Upper lobe of right lung (tissue), 1 donor: ENCODE results near the gene TRAF7. TPM values are rescaled to one million over a fixed set of nuclear protein-coding genes. Genes with fewer than 3 reads are reported as not detected.
A peak's percentile ranks its signal among the peaks of the same experiment; 100 is the strongest.
"Not testable (repeated sequence)": the region's sequence is repeated elsewhere in the genome, so short reads cannot be mapped to it uniquely, and the experiment has no call there.

Source experiments
- ATAC-seq: fragments of 200-7000 bp; cut with Tn5 transposase; one replicate; pipeline ENCODE4 v1.9.1; 2020; ENCODE audit warnings: mild to moderate bottlenecking, moderate library complexity
- DNase-seq: peaks from one replicate; pipeline ENCODE4 v3.0.0-alpha.2; 2020
- H3K27ac ChIP-seq: fragments of 200-600 bp; one replicate; pipeline ENCODE4 v1.8.0; 2022
- H3K27me3 ChIP-seq: fragments of 200-600 bp; one replicate; pipeline ENCODE4 v1.8.0; 2022; ENCODE audit warnings: mild to moderate bottlenecking
- H3K36me3 ChIP-seq: fragments of 200-600 bp; one replicate; pipeline ENCODE4 v1.8.0; 2022
- H3K4me1 ChIP-seq: fragments of 200-600 bp; one replicate; pipeline ENCODE4 v1.8.0; 2022
- H3K4me3 ChIP-seq: fragments of 200-600 bp; one replicate; pipeline ENCODE4 v1.8.0; 2022; ENCODE audit warnings: mild to moderate bottlenecking
- H3K9me3 ChIP-seq: fragments of 200-600 bp; one replicate; pipeline ENCODE4 v1.8.0; 2022
- intact Hi-C: fragments of 100-400 bp; cut with DNase I; formaldehyde crosslinking; loops from one replicate; pipeline ENCODE4 v1.11.0; 2022
- long read RNA-seq: library from polyadenylated mRNA; unstranded; transcript quantifications from one replicate; pipeline ENCODE4 v2.0.0, GENCODE V29; 2021
- total RNA-seq: library from RNA; stranded (reverse); fragmentation: NEBNext Ultra II Directional; extraction: Animal tissue kit (Norgen Biotek cat#: 25700); gene quantifications from one replicate; pipeline ENCODE4 v1.2.1, GENCODE V29; 2021
- TF ChIP-seq, protein P1 (sequence below): fragments of 200-600 bp; IDR thresholded peaks from one replicate; pipeline ENCODE4 v1.8.0; 2022; ENCODE audit warnings: antibody characterized with exemption
- donor health status: DM: no; HTN: yes; CAD: no; lungs with severe emphysema.

Gene TRAF7
- total RNA-seq, result 64.3 TPM
- long read RNA-seq, transcript TRAF7-201 (21 exons, 3,700 nt), result major isoform, 73 of 191 reads
- long read RNA-seq, partial matches to known transcripts, result 84 of 191 reads
- long read RNA-seq, other reads (novel, unspliced or antisense), result 34 of 191 reads

- H3K9me3 ChIP-seq, result no peaks in the 10 kb centered on the region
Measured at GRCh38 chr16:2155091-2155950, at the start of gene TRAF7. TSS of gene TRAF7 (plus strand) at chr16:2155782. CDS start at chr16:2163921, 8,139 bp downstream.

GRCh38 chr16:2106211-2106610 is 49.4 kb upstream of the TRAF7 start:
- intact Hi-C loops, ATAC-seq, H3K27me3 ChIP-seq, H3K9me3 ChIP-seq, H3K4me3 ChIP-seq, DNase-seq, H3K4me1 ChIP-seq, H3K27ac ChIP-seq: not testable (repeated sequence)
- H3K36me3 ChIP-seq, result peaks cover 24% of the 10 kb centered on the region

More at GRCh38 chr16:2155091-2155950, at the start of gene TRAF7:
- peak within 1 kb of the TSS; percentile 96 for H3K4me3 ChIP-seq
- peaks cover 17% of the 10 kb centered on the region for H3K36me3 ChIP-seq
- no peaks in the 10 kb centered on the region for H3K27me3 ChIP-seq
- intact Hi-C loops, result no loop called here
- TF ChIP-seq, protein P1, sequence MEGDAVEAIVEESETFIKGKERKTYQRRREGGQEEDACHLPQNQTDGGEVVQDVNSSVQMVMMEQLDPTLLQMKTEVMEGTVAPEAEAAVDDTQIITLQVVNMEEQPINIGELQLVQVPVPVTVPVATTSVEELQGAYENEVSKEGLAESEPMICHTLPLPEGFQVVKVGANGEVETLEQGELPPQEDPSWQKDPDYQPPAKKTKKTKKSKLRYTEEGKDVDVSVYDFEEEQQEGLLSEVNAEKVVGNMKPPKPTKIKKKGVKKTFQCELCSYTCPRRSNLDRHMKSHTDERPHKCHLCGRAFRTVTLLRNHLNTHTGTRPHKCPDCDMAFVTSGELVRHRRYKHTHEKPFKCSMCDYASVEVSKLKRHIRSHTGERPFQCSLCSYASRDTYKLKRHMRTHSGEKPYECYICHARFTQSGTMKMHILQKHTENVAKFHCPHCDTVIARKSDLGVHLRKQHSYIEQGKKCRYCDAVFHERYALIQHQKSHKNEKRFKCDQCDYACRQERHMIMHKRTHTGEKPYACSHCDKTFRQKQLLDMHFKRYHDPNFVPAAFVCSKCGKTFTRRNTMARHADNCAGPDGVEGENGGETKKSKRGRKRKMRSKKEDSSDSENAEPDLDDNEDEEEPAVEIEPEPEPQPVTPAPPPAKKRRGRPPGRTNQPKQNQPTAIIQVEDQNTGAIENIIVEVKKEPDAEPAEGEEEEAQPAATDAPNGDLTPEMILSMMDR, result no peak
- peak within 1 kb of the TSS; percentile 90 for H3K27ac ChIP-seq
- H3K4me1 ChIP-seq, result peaks cover 78% of the 10 kb centered on the region
- peak; percentile 99 for DNase-seq
- ATAC-seq, result peak; percentile 91

GRCh38 chr16:2107121-2107790 is 48.3 kb upstream of the TRAF7 start:
- intact Hi-C loops, H3K27ac ChIP-seq, H3K4me1 ChIP-seq, DNase-seq, H3K9me3 ChIP-seq, H3K4me3 ChIP-seq, H3K27me3 ChIP-seq: not testable (repeated sequence)
- peak; percentile 5 for ATAC-seq
- H3K36me3 ChIP-seq, result peaks cover 25% of the 10 kb centered on the region

DNA sequence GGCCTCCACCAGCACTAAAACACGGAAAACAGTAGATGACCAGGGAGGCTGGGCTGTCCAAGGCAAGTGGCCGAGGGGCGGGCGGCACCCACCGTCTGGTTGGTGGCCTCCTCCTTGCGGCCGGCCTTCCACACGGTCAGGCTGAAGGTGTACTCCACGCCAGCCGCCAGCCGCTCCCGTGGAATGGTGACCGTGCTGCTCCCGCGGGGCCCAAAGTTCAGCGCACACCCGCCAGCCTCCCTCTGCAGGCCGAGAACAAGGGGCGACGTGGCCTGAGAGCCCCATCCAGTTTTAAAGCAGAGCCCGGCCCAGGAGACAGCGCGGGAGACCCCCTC is 47.8 kb upstream of the TRAF7 start:
- H3K27me3 ChIP-seq, ATAC-seq, H3K4me3 ChIP-seq, DNase-seq, H3K27ac ChIP-seq, intact Hi-C loops, H3K9me3 ChIP-seq, H3K4me1 ChIP-seq: not testable (repeated sequence)
- H3K36me3 ChIP-seq, result peaks cover 29% of the 10 kb centered on the region

DNA sequence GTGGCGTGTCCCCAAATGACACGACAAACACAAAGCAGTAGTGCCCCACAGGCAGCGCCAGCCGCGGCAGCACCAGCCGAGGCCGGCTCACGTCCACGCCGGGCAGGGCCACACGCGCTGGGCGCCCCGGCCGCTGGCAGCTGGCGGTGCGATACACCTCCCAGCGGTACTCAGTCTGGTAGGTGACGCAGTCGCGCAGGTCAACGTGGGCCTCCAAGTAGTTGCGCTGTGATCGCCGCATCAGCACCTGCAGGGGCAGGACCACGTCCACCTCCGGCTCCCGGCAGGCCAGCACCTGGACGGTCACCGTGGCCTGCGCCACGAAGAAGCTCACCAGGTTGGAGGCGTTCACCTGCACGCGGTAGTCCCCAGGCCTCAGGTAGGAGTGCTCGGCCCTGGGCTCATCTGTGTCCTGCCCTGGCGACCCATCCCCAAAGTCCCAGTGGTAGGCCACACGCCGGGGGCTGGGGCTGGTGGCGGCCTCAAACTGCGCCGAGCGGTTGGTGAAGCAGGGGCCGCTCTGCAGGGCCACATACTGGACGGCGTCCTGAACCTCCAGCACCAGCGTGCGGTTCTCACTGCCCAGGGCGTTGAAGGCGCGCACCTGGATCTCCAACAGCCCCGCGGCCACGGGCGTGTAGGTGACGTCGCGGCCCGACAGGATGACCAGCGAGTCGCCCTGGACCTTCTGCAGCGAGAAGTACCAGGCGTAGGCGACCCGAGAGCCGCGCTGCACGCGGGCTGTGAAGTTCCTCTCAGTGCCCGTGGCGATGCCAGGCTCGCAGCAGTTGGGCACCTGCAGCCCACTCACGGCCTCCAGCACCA is 46.9 kb upstream of the TRAF7 start:
- H3K4me1 ChIP-seq, H3K9me3 ChIP-seq, H3K27me3 ChIP-seq, intact Hi-C loops, H3K4me3 ChIP-seq, H3K27ac ChIP-seq, DNase-seq: not testable (repeated sequence)
- ATAC-seq, result peak; percentile 12
- H3K36me3 ChIP-seq, result peaks cover 32% of the 10 kb centered on the region

DNA sequence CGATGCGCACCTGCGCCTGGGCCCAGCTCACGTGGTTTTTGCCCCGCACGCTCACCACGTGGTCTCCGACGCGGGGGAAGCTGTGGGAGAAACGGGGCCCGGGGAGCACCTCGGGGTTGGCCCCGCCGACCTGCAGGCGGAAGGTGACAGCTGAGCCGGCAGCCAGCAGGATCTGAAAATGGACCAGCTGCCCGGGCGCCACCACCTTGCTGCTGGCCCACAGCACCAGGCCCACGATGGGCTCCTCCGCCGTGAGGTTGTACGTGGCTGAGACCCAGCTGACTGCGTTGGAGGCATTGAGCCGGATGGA is 46.4 kb upstream of the TRAF7 start:
- ATAC-seq, intact Hi-C loops: not testable (repeated sequence)
- peaks cover 37% of the 10 kb centered on the region for H3K36me3 ChIP-seq

DNA sequence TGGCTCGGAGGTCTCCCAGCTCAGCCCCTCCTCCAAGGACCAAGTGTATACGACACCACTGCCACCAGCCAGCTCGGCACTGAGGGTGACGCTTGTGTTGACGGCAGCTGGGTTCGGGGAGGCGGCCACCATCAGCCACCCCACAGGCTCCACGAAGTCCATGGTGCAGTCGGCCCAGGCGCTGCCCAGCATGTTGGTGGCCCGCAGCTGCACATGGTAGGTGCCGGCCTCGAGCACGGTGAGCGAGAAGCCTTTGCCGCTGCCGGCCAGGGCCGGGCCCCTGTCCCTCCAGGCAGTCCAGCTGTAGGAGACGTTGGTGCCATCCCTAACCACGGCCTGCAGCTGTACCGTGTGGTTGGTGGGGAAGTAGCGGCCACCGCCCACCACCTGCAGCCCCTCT is 45.7 kb upstream of the TRAF7 start:
- H3K27ac ChIP-seq, H3K9me3 ChIP-seq, intact Hi-C loops, H3K4me1 ChIP-seq, H3K4me3 ChIP-seq, DNase-seq, H3K27me3 ChIP-seq: not testable (repeated sequence)
- peak; percentile 10 for ATAC-seq
- peaks cover 39% of the 10 kb centered on the region for H3K36me3 ChIP-seq

More for the DNA sequence above, 46.4 kb upstream of the TRAF7 start:
- not testable (repeated sequence) for H3K9me3 ChIP-seq, H3K27me3 ChIP-seq, H3K4me1 ChIP-seq, H3K4me3 ChIP-seq, DNase-seq, H3K27ac ChIP-seq

- H3K9me3 ChIP-seq, ATAC-seq, intact Hi-C loops, H3K27me3 ChIP-seq, H3K4me1 ChIP-seq, H3K27ac ChIP-seq, DNase-seq, H3K4me3 ChIP-seq: not testable (repeated sequence)
- peaks cover 39% of the 10 kb centered on the region for H3K36me3 ChIP-seq
Measured at GRCh38 chr16:2110332-2111008, 45.1 kb upstream of the TRAF7 start.

GRCh38 chr16:2111009-2111353 is 44.6 kb upstream of the TRAF7 start:
- intact Hi-C loops, result not testable (repeated sequence)
- H3K36me3 ChIP-seq, result peaks cover 39% of the 10 kb centered on the region
- peak; percentile 14 for ATAC-seq

GRCh38 chr16:2111412-2112335 is 43.9 kb upstream of the TRAF7 start:
- H3K9me3 ChIP-seq, H3K27ac ChIP-seq, intact Hi-C loops, H3K4me3 ChIP-seq, H3K4me1 ChIP-seq, H3K27me3 ChIP-seq, DNase-seq: not testable (repeated sequence)
- peaks cover 39% of the 10 kb centered on the region for H3K36me3 ChIP-seq
- ATAC-seq, result peak; percentile 20

More at GRCh38 chr16:2111009-2111353, 44.6 kb upstream of the TRAF7 start:
- not testable (repeated sequence) for DNase-seq, H3K4me3 ChIP-seq, H3K27me3 ChIP-seq, H3K27ac ChIP-seq, H3K9me3 ChIP-seq, H3K4me1 ChIP-seq

GRCh38 chr16:2112539-2113106 is 43.0 kb upstream of the TRAF7 start:
- H3K4me1 ChIP-seq, H3K27ac ChIP-seq, H3K27me3 ChIP-seq, DNase-seq, intact Hi-C loops, H3K9me3 ChIP-seq, H3K4me3 ChIP-seq, ATAC-seq: not testable (repeated sequence)
- H3K36me3 ChIP-seq, result peaks cover 37% of the 10 kb centered on the region
